Ascending aorta (tissue), 2 donors: ENCODE results near the gene CTDP1. TPM values are rescaled to one million over a fixed set of nuclear protein-coding genes. Genes with fewer than 3 reads are reported as not detected.

Experiments used
- DNase-seq, 2 donors: peaks; one replicate each; pipeline ENCODE4 v3.0.0-alpha.2; 2019; ENCODE audit warnings: low spot score in 2 of 2
- H3K27ac ChIP-seq, 2 donors: fragments of 200-600 bp; sonication (generic); one replicate each; pipeline ENCODE4 v1.5.1; 2016 to 2017; ENCODE audit warnings: mild to moderate bottlenecking in 1 of 2
- H3K27me3 ChIP-seq: fragments of 200-600 bp; sonication (generic); one replicate; pipeline ENCODE4 v1.5.1; 2017
- H3K36me3 ChIP-seq, 2 donors: fragments of 200-600 bp; sonication (generic); one replicate each; pipeline ENCODE4 v1.5.1; 2016
- H3K4me1 ChIP-seq, 2 donors: fragments of 200-600 bp; sonication (generic); one replicate each; pipeline ENCODE4 v1.5.1; 2016 to 2017; ENCODE audit warnings: mild to moderate bottlenecking in 1 of 2
- H3K4me3 ChIP-seq, 2 donors: fragments of 200-600 bp; sonication (generic); one replicate each; pipeline ENCODE4 v1.5.1; 2016 to 2017; ENCODE audit warnings: mild to moderate bottlenecking in 1 of 2
- H3K9me3 ChIP-seq, 2 donors: fragments of 200-600 bp; sonication (generic); one replicate each; pipeline ENCODE4 v1.5.1; 2016
- intact Hi-C: fragments of 100-400 bp; cut with DNase I; formaldehyde crosslinking; loops from one replicate; pipeline ENCODE4 v1.15.1; 2023
- total RNA-seq: library from RNA; depleted of rRNA; stranded (reverse); fragments of >200 nt; gene quantifications from one replicate; pipeline ENCODE4 v1.1.0, GENCODE V29; 2016
- TF ChIP-seq, protein P1 (sequence below), 3 experiments: fragments of 200-600 bp in 2 of 3; fragments of 450-650 bp in 1 of 3; sonication (generic) in 2 of 3; IDR thresholded peaks; one replicate each; pipeline ENCODE4 v1.5.1; 2016 to 2019; ENCODE audit warnings: antibody characterized with exemption in 3 of 3, mild to moderate bottlenecking in 1 of 3, moderate library complexity in 1 of 3

Gene CTDP1
- total RNA-seq, 1 donor from 2014 or later: 31.7 TPM

DNA sequence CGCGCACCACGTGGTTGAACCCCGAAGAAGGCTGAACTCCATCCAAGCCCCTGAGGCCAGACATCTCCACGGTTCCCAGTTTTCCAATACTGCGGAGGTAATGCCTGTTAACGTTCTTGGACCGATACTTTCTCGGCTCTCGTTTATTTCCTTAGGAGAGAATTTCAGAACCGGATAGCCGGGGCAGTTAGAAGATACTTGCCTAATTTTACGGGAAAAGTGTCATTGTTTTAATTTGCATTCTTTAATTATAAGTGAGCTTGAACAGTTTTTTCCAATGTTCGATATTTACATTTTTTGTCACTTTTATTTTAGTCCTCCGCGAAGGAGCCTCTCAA, 107.9 kb downstream of the CTDP1 start:
- H3K27ac ChIP-seq: no peak overlapping the region
- intact Hi-C loops: no loop called here
- H3K36me3 ChIP-seq: no peaks in the 10 kb centered on the region
- peak overlapping the region in 1 of 2 donors; percentile 43 for H3K4me3 ChIP-seq
- peaks cover 17% of the 10 kb centered on the region for H3K27me3 ChIP-seq
- H3K9me3 ChIP-seq: no peaks in the 10 kb centered on the region
- no peak for DNase-seq
- TF ChIP-seq, protein P1, sequence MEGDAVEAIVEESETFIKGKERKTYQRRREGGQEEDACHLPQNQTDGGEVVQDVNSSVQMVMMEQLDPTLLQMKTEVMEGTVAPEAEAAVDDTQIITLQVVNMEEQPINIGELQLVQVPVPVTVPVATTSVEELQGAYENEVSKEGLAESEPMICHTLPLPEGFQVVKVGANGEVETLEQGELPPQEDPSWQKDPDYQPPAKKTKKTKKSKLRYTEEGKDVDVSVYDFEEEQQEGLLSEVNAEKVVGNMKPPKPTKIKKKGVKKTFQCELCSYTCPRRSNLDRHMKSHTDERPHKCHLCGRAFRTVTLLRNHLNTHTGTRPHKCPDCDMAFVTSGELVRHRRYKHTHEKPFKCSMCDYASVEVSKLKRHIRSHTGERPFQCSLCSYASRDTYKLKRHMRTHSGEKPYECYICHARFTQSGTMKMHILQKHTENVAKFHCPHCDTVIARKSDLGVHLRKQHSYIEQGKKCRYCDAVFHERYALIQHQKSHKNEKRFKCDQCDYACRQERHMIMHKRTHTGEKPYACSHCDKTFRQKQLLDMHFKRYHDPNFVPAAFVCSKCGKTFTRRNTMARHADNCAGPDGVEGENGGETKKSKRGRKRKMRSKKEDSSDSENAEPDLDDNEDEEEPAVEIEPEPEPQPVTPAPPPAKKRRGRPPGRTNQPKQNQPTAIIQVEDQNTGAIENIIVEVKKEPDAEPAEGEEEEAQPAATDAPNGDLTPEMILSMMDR (IDR thresholded peaks at IDR 0.05): no peak
- no peaks in the 10 kb centered on the region for H3K4me1 ChIP-seq

- Histone ChIP-seq H3K27ac (no peak overlapping the region), H3K36me3 (no peaks in the 10 kb centered on the region), H3K4me3 (peak overlapping the region; percentile 19 to 43), H3K27me3 (peaks cover 17% of the 10 kb centered on the region), H3K4me1 (no peaks in the 10 kb centered on the region), H3K9me3 (no peaks in the 10 kb centered on the region)
- intact Hi-C loops: no loop called here
- DNase-seq: no peak
- TF ChIP-seq, protein P1 (IDR thresholded peaks at IDR 0.05): no peak
These were observed 108.5 kb downstream of the CTDP1 start for GRCh38 chr18:79787865-79788733.

DNA sequence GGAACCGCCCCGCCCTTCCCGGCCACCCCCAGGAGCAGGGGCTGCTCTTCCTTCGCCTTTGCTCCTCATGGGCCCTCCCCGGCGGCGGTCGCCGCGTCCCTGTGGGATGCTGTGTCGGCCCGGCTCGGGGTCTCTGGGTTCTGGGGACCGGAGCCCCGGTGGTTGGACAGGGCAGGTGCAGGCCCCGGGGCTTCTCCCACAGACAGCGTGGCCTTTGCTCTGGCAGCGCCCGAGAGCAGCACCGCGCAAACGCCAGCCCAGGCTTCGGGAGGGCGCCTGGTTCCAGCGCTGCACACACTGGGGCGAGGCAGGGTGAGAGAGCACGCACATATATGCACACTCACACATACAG, 109.1 kb downstream of the CTDP1 start:
- Histone ChIP-seq H3K27me3 (peaks cover 17% of the 10 kb centered on the region), H3K9me3 (no peaks in the 10 kb centered on the region), H3K27ac (no peak overlapping the region), H3K36me3 (no peaks in the 10 kb centered on the region), H3K4me3 (no peak overlapping the region), H3K4me1 (no peaks in the 10 kb centered on the region)
- no peak for DNase-seq
- intact Hi-C loops: no loop called here
- TF ChIP-seq, protein P1 (IDR thresholded peaks at IDR 0.05): no peak

GRCh38 chr18:79789091-79789891, 109.7 kb downstream of the CTDP1 start:
- H3K36me3 ChIP-seq: no peaks in the 10 kb centered on the region
- peaks cover 17% of the 10 kb centered on the region for H3K27me3 ChIP-seq
- no peak overlapping the region for H3K4me3 ChIP-seq
- TF ChIP-seq, protein P1 (IDR thresholded peaks at IDR 0.05): no peak
- no peak overlapping the region for H3K27ac ChIP-seq
- H3K4me1 ChIP-seq: no peaks in the 10 kb centered on the region
- H3K9me3 ChIP-seq: no peaks in the 10 kb centered on the region
- intact Hi-C loops: no loop called here
- no peak for DNase-seq

GRCh38 chr18:79789901-79790890, 110.6 kb downstream of the CTDP1 start:
- H3K27ac ChIP-seq: no peak overlapping the region
- H3K27me3 ChIP-seq: peaks cover 17% of the 10 kb centered on the region
- no peaks in the 10 kb centered on the region for H3K36me3 ChIP-seq
- TF ChIP-seq, protein P1 (IDR thresholded peaks at IDR 0.05): no peak
- H3K4me1 ChIP-seq: no peaks in the 10 kb centered on the region
- H3K9me3 ChIP-seq: no peaks in the 10 kb centered on the region
- DNase-seq: no peak
- intact Hi-C loops: no loop called here
- H3K4me3 ChIP-seq: no peak overlapping the region
